GM21367 (cell line): Measurements from ENCODE around the gene TBC1D14.
"Not testable (repeated sequence)": the region's sequence is repeated elsewhere in the genome, so short reads cannot be mapped to it uniquely, and the experiment has no call there.

Experiments used
- ATAC-seq: cut with Tn5 transposase; IDR thresholded peaks from one replicate; pipeline ENCODE4 v1.9.1; 2021; ENCODE audit not compliant: unreplicated experiment

The TBC1D14 gene

DNA sequence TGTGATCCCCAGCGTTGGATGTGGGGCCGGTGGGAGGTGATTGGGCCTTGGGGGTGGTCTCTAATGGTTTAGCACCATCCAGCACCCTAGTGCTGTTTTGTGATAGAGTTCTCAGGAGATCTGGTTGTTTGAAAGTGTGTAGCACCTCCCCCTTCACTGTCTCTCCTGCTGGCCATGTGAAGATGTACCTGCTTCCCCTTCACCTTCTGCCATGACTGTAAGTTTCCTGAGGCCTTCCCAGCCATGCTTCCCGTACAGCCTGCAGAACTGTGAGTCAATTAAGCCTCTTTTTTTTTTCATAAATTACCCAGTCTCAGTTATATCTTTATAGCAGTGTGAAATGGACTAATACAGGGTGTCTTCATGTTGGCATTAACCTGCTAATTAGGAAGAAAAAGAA is 19.3 kb upstream of the TBC1D14 start:
- ATAC-seq = no peak

DNA sequence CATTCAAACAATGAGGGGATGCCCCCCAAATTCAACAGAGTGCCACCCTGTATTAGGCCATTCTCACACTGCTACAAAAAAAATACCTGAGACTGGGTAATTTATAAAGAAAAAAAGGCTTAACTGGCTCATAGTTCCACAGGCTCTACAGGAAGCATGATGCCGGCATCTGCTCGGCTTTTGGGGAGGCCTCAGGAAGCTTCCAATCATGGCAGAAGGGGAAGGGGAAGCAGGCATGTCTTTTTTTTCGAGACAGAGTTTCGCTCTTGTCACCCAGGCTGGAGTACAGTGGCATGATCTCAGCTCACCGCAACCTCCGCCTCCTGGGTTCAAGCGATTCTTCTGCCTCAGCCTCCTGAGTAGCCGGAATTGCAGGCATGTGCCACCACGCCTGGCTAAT is 18.7 kb upstream of the TBC1D14 start:
- ATAC-seq = not testable (repeated sequence)

DNA sequence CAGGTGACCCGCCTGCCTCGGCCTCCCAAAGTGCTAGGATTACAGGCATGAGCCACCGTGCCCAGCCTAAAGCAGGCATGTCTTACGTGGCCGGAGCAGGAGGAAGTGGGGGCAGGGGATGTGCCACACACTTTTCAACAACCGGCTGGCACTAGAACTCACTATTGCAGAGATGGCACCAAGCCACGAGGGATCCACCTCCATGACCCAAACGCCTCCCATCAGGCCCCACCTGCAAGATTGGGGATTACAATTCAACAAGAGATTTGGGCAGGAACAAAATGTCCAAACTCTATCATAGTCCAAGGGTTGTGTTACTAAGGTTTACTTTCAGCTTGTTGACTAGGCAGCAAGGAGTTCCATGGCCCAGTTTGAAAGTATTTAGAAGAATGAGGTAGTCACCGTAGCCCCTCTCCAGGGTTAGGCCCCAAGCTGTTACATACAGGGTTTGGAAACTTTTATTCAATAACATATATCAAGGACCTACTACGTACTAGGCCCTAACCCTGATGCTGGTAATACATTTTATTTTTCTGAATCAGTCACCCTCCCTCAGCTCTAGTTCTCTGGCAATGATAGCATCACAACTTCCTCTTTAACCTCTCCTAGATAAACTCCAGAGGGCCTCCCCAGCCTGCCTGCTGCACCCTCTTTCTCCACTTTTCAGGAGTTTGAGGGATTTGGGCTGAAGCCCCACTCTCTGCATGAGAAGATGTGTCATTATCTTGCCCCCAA is 18.0 kb upstream of the TBC1D14 start:
- ATAC-seq = no peak

DNA sequence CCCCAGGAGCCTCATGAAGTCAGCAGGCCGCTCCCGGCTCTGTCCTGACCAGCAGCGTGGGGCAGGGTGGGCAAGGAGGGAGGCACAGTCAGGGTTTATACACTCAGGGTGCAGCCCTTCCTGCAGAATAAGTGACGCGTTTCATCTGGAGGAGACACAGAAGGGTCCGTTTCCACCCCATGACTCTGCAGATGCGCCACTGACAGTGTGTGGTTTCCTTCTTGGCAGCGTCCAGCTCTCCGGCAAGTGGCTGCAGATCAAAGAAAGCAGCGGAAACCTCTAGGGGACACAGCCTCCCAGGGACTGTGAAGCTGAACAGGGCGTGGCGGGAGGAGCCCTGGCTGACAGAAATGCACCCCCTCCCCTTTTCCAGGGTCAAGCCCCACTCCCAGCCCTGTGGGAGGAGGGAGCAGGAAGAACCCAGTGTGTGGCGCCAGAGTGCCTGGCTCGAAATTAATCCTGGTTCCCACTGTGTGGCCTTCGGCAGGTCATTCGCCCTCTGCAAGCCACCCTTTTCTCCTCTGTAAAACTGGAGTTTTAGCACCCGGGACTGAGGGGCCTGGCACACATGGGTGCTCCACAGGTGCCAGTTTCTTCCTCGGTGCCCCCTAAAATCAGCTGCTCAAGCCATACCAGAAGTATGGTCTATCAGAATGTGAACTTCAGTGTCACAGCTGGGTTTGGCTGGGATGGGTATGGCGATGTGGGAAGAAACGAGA is 17.3 kb upstream of the TBC1D14 start:
- no peak for ATAC-seq

DNA sequence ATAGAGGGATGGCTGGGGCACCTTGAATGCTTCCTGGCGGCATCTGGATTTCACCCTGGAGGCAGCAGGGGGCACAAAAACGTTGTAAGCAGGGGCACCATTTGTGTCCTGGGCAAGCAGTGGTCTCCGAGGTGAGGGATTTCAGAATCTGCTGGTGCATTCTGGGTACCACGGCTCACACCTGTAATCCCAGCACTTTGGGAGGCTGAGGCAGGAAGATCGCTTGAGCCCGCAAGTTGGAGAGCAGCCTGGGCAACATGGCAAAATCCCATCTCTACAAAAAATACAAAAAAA is 16.8 kb upstream of the TBC1D14 start:
- no peak for ATAC-seq

DNA sequence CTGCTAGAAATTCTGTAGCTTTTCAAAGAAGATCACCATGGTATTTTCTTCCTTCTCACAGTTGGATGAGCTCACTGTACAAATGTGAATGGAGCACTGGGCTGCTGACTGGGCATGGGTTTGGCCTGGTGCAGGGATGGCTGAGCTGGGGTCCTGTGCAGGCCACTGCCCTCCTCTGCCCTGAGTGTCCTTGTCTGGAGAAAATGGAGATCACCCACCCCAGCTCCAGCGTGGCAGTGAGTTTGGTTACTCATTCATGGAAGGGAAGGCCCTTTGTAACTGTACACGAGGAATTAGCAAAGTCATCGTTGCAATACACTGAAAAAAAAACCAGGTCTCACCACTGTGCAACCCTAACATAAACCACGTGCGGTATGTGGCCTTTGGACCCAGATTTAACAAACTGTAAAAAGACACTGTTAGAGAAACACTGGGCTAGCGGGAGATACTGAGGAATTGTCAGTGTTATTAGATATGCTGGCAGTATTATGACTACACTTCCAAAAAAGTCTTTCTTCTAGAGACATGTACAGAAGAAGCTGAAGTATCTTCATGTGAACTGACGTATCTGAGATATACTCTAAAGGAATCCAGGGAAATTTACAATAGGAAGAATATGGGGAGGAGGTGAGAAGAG is 16.1 kb upstream of the TBC1D14 start:
- no peak for ATAC-seq

DNA sequence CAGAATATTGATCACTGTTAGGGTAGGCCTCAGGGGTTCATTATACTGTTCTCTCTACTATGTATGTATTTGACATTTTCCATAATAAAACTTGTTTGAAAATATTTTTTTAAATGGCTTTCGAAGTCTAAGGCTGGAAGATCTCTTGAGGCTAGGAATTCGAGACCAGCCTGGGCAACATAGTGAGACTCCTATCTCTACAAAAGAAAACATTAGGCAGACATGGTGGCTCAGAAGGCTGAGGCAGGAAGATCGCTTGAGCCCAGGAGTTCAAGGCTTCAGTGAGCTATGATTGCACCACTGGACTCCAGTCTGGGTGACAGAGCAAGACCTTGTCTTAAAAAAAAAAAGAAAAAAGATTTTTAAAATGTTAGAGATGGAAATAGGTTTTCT is 15.5 kb upstream of the TBC1D14 start:
- no peak for ATAC-seq

DNA sequence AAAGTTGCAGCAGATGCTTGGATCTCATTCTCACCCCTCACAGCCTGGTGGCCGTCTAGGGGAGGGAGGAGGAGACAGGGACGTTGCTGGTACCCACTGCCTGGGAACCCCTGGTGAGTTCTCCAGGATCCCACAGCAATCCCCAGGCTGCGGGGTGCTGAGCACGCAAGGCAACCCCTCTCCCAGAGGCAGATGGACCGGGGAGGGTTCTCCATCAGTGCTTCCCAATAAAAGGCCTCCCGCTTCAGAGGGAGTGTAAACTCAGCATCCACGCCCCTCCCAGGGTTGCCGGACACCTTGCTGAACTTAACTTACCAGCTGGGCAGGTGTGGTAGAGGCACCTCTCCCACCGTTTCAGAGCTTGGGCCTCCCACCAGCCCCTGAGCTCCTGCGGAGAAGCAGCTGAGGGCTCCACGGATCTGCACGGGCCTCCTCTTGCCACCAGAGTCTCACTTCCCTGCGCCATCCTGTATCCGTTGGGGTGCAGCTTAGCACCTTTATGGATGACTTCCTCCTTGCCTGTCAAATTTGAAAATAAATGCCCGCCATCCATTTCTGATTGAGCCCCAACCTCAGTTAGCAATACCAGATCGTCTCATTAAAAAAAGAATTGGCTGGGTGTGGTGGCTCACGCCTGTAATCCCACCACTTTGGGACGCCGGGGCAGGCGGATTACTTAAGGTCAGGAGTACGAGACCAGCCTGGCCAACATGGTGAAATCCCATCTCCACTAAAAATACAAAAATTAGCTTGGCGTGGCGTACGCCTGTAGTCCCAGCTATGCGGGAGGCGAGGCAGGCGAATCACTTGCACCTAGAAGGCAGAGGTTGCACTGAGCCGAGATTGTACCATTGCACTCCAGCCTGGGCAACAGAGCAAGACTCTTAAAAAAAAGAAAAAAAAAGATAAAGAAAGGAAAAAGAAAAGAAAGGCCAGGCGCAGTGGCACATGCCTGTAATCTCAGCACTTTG is 14.8 kb upstream of the TBC1D14 start:
- no peak for ATAC-seq

DNA sequence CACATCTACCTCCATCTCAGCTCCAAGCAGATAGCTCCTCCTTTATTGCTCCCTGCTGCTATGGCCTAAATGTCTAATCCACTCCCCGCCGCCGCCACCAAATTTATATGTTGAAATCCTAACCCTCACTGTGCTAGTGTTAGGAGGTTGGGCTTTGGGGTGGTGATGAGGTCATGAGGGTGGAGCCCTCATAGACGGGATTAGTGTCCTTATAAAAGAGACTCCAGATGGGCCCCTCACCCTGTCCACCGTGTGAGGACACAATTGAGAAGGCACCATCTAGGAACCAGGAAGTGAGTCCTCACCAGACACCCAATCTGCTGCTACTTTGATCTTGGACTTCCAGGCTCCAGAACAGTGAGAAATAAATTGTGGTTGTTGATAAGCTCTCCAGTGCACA is 13.6 kb upstream of the TBC1D14 start:
- no peak for ATAC-seq

DNA sequence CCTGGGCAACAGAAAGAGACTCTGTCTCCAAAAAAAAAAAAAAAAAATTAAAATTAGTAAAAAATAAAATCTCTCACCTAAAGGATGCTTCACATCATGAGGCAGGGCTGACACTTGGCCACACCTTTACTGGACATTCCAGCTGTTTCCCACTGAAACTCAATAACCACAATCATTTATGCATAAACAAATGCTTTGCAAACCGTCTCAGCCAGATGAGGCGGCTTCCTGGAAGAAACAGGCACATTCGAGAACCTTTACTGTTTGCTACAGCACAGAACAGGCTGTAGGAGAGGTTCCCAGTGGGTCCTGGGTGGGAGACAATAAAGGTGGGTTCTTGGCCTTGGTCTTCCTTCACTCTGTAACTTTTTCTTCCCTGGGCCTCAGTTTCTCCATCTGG is 10.9 kb upstream of the TBC1D14 start:
- ATAC-seq = no peak

DNA sequence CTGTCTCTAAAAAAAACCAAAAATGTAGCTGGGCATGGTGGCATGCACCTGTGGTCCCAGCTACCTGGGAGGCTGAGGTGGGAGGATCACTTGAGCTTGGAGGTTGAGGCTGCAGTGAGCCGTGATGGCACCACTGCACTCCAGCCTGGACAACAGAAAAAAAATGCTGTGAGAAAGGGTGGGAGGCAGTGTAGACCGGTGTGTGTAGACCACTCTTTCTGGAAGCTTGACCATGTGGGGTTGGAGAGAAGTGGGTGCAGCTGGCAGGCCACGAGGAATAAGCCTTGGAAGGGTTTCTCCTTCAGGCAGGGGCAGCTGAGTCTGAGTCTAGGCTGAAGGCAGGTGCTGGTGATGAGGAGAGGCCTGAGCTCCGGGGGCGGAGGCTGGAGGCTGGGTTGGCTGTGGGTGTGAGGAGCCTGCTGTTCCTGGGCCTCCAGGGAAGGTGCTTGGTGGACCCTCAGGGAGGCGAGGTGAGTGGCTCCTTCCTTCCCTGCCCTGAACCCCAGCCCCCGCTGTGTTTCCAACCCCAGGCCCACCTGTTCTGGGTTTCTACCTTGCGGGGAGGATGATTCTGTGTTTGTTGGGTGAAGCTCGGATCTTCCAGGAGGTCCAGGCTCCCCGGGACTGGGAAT is 9.3 kb upstream of the TBC1D14 start:
- ATAC-seq = no peak

DNA sequence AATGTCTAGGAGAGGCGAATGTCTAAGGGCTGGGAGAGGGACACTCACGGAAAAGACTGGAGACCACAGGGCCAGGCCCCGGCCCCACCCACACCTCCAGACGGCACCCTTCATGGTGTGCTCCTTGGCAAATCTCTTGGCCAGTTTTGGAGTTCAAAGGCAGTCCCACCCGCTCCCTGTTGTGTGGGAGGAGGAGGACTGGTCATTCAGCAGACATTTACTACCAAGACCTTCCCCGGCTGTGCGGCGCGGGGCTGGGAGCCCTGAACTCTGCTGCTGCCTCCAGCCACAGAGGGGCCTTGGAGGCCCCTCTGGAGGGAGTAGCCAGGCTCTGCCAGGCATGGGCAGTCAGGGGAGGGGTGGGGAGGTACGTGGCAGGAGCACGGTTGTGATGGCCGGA is 8.7 kb upstream of the TBC1D14 start:
- no peak for ATAC-seq

DNA sequence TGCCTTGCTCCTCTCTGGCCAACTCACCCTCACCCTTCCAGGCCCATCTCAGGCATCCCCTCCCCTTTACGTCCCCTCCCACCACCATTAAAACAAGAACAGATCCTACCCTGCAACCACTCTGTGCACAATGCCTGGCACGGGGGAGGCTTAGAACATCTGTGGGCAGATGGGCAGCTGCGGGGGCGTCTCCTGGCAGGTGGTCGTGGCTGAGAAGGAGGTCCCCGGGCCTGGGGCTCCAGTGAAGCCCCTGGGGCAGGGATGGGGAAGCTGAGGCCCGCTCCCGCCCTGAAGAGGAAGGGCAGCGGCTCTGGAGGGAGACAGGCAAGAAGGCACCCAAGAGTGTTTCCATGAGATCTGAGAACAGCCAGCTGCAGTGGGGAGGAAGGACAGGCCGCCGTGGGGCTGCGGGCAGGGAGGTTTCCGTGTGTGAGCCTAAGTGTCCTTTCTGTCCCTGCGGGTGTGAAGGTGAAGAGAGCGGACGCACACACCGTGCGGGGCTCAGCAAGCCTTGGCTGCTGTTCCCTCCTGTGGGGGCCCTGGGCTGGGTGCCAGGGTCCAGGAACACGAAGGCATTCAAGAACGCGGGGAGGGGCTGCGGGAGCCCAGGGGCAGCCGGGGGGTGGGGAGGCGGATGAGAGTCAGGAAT is 7.8 kb upstream of the TBC1D14 start:
- ATAC-seq = no peak

DNA sequence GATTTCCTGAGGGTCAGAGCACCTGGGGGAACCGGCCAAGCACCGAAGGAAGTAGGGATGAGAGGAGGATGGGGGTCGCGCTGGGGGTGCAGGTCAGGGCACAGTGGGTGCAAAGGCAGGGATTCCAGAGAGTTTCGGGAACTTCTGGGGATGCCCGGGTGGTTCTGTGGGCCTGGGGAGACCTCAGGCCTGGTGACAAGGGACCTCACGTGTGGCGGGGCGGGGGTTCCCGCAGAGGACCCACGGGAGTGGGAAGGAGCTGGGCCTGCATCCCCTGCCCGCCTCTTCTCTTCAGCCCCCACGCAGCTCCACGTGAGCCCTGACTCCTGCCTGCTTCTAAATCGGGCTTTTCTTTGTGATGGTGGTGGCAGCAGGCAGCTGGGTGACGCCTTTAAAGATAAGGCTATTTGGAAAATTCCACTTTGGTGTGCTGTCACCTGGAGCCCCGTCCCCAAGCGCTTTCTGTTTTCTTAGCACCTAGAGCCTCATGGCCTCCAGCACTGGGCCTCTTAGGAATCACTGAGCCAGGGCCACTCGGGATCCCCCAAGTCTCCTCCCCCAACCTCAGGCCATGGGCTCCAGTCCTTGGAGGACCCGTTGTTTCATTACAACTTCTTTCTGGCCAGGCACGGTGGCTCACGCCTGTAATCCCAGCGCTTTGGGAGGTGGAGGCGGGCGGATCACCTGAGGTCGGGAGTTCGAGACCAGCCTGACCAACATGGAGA is 7.1 kb upstream of the TBC1D14 start:
- ATAC-seq = no peak

DNA sequence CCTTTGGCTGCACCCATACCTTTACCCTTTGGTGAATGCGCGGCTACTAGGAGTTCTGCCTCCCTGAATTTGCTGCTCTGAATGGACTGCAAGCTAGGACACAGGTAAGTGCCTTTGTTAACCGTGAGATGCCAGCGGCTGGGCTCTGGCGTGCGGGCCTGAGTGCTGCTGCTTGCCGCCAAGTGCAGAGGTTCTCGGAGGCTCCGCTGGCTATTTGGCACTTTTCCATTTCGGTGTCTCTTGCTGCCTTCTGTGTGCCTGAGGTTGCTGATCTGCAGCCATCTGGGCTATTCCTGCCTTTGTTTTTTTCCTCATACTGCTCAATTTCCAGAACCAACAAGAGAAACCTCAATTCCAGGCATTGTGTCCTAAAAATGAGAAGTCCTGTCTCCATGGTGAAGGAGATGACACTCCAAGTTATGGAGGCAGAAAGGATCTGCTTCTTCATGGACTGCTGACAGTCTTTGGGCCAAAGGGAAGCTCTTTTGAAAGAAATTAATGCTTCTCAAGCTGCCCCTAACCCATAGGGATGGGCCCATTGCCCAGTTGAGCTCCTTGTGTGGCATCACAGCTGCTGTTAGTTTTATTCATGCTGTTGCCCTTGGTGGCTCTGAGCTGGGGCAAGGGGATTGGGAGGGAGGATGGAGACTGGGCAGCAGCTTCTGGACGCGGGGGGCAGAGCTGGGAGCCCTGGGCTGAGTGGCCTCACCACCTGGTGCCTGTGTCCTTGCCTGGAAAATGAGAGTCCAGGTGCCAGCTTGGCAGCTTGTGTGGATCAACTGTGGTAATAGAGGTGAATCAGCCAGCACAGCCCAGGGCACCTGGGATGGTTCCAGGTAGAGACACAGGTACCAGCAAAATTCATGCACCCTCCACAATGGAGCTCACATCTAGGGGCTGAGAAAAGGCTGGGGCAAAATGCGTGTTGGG is 3.8 kb upstream of the TBC1D14 start:
- no peak for ATAC-seq

DNA sequence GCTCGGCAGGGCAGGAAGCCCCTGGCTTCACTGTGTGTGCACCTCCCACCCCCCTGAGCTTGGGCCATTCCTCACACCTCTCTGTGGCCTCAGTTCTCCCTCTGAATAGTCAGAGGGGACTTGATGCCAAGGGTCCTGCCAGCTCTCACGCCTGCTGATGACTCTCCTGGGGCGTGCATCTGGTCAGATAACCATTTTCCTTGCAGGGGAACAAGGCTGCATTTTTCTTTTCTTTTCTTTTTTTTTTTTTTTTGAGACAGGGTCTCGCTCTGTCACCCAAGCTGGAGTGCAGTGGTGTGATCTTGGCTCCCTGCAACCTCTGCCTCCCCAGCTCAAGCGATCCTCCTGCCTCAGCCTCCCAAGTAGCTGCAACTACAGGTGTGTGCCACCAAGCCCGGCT is 3.1 kb upstream of the TBC1D14 start:
- ATAC-seq = not testable (repeated sequence)

DNA sequence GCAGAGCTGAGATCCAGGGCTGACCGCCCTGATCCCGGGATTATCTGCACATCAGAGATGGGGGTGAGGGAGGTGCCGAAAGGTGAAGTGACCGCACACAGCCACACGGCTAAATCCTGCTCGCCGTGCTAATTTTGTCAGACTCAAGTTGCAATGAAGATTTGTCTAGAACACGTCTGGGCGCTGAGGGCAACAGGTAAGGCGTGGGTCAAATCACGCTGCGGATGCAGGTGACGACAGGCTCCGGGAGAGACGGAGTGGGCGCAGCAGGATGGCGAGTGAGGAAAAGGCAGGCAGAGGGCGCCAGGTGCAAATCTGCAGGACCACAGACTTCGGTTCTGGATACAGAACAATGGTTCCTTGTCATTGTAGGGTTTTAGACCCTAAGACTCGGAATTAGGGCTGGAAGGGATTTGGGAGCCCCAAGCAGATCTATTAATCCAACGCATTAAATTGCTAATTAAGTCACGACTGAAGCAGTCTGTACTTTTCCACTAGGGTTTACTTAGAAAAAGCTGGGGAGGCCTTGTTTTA is 1.9 kb upstream of the TBC1D14 start:
- ATAC-seq = no peak

DNA sequence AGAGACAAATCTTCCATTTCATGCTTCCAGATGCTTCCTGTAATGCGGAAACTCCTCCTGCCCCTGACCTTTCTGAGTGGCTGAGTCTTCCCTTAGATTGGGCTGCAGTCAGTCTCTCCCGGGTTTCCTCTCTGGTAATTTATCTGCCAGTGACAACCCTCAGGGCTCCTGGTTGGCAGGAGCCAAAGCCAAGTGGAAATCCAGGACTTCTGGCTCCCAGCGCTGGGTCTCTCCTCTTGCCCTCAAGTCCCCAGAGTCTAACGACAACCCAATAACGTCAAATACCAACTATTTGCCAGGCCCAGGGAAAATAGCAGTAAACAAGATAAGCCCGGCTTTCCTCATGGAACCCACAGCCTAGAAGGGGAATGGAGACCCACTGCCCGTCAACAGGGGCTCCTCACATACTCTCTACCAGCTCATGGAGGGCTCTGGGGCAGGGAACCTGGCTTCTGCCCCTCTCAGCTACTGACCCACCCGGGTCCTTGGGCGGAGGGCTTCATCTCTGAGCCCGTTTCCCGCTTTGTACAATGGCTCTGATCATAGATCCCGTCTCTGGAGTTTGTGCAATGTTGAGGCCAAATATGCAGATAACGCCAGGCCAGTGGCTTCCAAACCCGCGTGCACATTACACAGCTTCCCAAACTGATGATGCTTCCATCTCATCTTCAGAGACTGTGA is 1.1 kb upstream of the TBC1D14 start:
- ATAC-seq = no peak
